ENCODE data around the gene RMND1.

DNA sequence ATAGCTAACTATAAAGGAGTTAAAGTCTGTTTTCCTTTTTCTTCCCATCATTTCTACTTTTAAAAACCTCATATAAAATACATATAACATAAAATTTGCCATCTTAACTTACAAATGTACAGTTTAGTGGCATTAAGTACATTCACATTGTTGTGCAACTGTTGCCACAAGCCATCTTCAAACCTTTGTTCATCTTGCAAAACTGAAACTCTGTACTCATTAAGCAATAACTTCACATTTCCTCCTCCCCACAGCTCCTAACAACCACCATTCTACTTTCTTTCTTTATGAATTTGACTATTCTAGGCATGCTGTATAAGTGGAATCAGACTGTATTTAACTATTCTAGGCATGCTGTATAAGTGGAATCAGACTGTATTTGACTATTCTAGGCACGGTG lies 46.4 kb upstream of the RMND1 start:
- TF ChIP-seq, protein P1, sequence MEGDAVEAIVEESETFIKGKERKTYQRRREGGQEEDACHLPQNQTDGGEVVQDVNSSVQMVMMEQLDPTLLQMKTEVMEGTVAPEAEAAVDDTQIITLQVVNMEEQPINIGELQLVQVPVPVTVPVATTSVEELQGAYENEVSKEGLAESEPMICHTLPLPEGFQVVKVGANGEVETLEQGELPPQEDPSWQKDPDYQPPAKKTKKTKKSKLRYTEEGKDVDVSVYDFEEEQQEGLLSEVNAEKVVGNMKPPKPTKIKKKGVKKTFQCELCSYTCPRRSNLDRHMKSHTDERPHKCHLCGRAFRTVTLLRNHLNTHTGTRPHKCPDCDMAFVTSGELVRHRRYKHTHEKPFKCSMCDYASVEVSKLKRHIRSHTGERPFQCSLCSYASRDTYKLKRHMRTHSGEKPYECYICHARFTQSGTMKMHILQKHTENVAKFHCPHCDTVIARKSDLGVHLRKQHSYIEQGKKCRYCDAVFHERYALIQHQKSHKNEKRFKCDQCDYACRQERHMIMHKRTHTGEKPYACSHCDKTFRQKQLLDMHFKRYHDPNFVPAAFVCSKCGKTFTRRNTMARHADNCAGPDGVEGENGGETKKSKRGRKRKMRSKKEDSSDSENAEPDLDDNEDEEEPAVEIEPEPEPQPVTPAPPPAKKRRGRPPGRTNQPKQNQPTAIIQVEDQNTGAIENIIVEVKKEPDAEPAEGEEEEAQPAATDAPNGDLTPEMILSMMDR (conservative IDR thresholded peaks at IDR 0.05) = no peak
- TF ChIP-seq EZH2 (IDR thresholded peaks at IDR 0.05; ENCODE audit: low read depth) = no peak

Measured in PC-9 (cell line).